Retinal pigment epithelial cell (primary cell): Measurements from ENCODE around the gene EPHA3.

Experiments
- DNase-seq: peaks from one replicate; pipeline ENCODE4 v3.0.0-alpha.2; 2010; ENCODE audit warnings: low read depth
- H3K4me3 ChIP-seq: 2 replicates; pipeline ENCODE4 v1.5.1; 2011; ENCODE audit warnings: mild to moderate bottlenecking, low read length, control low read depth, moderate library complexity
- TF ChIP-seq, protein P1 (sequence below): conservative IDR thresholded peaks from 2 replicates; pipeline ENCODE4 v1.5.1; 2011; ENCODE audit warnings: low read depth, low read length, control low read depth, inconsistent platforms

The EPHA3 gene

DNA sequence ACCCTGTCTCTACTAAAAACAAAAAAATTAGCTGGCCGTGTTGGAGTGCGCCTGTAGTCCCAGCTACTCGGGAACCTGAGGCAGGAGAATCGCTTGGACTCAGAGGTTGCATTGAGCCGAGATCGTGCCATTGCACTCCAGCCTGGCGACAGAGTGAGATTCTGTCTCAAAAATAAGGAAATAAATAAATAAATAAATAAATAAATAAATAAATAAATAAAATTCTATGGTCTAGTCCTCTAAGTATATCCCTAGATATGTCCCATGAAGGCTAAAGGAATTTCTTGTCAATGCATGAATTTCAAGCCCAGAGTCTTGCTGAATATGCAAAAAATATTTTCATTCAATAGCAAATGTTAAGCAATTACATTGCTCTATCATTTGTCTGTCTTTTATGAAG is 149.0 kb downstream of the EPHA3 start:
- H3K4me3 ChIP-seq, result no peak overlapping the region
- TF ChIP-seq, protein P1, sequence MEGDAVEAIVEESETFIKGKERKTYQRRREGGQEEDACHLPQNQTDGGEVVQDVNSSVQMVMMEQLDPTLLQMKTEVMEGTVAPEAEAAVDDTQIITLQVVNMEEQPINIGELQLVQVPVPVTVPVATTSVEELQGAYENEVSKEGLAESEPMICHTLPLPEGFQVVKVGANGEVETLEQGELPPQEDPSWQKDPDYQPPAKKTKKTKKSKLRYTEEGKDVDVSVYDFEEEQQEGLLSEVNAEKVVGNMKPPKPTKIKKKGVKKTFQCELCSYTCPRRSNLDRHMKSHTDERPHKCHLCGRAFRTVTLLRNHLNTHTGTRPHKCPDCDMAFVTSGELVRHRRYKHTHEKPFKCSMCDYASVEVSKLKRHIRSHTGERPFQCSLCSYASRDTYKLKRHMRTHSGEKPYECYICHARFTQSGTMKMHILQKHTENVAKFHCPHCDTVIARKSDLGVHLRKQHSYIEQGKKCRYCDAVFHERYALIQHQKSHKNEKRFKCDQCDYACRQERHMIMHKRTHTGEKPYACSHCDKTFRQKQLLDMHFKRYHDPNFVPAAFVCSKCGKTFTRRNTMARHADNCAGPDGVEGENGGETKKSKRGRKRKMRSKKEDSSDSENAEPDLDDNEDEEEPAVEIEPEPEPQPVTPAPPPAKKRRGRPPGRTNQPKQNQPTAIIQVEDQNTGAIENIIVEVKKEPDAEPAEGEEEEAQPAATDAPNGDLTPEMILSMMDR, result no peak
- no peak for DNase-seq

DNA sequence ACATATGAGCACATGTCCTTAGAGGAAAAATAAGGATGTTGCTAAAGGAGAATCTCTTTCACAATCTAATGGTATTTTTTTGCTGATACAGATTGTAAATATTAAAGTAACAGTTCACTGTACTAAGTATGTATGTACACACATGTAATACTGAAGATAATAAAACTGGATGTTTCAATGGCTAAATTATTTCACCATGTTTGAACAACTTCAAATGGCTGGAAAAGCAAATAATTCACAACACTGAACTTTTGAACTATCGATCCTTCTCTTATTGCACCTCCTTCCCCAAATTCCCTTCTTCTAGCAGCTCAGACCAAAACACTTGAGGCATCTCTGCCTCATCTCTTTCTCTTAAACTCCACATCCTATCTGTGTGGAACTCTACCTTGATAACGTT is 149.5 kb downstream of the EPHA3 start:
- TF ChIP-seq, protein P1, result no peak
- DNase-seq, result no peak
- H3K4me3 ChIP-seq, result no peak overlapping the region

DNA sequence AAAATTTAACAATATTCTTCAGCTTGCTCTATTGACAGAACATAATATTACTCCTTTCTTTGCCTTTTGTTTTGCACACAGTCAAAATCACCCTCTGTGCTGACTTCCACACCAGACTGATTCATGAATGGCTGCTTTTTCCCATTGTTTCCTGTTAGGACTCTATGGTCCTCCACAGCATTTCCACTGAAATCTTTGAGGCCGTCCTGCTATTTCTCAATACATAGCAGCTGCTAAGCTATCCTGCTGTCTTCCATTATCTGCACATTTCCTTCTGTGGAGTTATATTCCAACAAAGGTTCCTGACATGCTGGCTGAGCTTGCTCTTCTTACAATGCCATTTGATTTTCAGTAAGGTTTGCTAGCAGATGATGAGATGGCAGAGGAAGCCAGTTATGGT is 153.3 kb downstream of the EPHA3 start:
- no peak for DNase-seq
- no peak overlapping the region for H3K4me3 ChIP-seq
- TF ChIP-seq, protein P1, result no peak

DNA sequence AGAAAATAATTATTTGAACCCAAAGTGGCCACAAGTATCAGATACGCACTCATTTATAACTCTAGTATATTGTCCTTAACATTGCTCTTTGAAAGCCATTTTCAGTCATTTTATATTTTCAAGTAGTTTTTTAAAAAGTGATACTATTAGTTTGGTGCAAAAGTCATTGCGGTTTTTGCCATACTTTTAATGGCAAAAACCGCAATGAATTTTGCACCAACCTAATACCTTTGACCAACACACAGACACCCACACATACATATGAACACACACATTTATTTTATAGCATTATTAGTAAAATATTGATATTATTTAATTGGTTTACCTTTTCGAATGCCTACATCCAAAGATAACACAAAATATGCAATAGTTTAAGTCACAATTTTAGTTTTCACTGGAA is 154.3 kb downstream of the EPHA3 start:
- H3K4me3 ChIP-seq, result no peak overlapping the region
- TF ChIP-seq, protein P1, result no peak
- DNase-seq, result no peak

DNA sequence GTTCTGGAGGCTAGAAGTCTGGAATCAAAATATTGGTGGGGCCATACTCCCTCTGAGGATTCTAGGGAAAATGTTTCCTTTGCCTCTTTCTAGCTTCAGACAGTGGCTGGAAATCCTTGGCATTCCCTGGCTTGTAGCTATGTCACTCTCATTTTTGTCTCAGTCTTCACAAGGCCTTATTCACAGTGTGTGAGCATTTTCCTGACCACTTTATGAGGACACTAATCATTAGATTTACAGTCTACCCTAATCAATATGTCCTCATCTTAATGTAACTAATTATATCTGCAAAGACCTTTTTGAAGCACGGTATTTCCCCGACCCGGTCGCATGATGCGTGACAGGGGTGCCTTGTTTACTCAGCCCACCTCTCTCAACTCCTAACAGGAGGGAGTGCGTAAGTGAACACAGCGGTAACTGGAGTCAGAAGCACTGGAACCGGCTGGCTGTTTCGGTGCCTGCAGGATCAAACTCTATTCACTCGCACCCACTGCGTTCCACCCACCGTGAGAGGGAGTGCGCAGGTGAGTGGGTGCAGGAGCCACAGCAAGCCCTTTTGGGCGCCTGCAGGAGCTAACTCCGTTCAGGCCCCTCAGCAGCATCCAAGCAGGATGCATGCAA is 155.0 kb downstream of the EPHA3 start:
- TF ChIP-seq, protein P1, result no peak
- H3K4me3 ChIP-seq, result no peak overlapping the region
- DNase-seq, result no peak

DNA sequence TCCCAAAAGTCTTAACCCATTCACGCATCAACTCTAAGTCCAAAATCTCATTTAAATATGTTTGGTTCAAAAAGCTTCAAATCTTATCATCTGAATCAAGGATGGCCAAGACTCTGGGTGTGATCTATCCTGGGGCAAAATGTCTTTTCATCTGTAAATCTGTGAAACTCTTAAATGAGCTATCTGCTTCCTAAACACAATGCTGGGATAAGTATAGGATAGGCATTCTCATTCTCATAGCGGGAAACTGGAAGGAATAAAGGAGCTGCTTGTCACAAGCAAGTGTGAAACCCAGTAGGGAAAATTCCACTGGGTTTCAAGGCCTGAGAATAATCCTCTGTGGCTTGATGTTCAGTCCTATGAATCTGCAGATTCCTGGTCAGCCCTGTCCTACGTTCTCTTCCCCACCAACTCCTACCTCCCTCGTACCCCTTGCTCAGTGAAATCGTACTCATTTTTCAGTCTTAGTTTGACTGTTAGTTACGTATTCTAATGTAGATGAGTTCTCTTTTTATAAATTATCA is 156.7 kb downstream of the EPHA3 start:
- DNase-seq, result no peak
- TF ChIP-seq, protein P1, result no peak
- H3K4me3 ChIP-seq, result no peak overlapping the region

DNA sequence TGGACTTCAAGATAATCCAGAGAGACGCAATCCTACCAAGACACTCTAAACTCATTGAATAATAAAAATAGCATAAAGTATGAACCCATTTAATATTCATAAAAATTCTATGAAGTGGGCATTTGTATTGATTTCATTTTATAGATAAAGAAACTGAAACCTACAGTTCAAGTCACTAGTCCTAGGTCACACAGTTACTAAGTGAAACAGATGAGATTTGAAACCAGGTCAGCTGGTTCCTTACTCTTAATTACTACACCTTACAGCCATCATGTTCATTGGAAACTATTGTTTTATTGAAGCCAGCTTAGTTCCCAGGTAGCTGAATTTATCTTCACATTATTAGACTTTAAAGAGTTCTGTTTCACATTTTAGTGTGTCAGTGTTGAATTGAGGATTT is 158.7 kb downstream of the EPHA3 start:
- no peak overlapping the region for H3K4me3 ChIP-seq
- no peak for DNase-seq
- TF ChIP-seq, protein P1, result no peak
